GM19463 (cell line): ENCODE measurements around the gene MAP1LC3B.

Source experiments
- ATAC-seq: cut with Tn5 transposase; IDR thresholded peaks from one replicate; pipeline ENCODE4 v1.9.1; 2021; ENCODE audit warnings: mild to moderate bottlenecking, moderate library complexity; ENCODE audit not compliant: unreplicated experiment

MAP1LC3B gene

GRCh38 chr16:87391950-87392820 is at the start of gene MAP1LC3B:
Gene MAP1LC3B (plus strand): TSS chr16:87392336. CDS start chr16:87392428, 92 bp downstream.
- ATAC-seq = peak; percentile 58

DNA sequence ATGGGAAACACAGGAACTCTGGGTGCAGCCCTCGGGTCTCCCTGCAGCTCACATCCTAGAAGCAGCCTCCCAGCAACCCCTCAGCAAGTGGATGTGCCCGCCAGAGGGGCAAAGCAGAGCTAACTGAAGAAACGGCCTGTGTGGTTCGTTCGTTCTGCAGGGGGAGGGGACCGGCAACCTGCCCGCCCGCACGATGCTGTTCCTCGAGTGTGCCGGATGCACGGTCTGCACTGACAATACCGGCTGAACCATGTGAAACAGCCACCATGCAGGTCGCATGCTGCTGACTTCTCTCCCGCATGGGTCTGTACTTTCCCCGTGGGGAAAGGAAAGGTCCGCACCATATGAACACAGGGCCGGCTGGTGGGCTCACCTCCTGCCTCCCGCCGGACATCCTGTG is 49.6 kb upstream of the MAP1LC3B start:
- ATAC-seq = no peak

- no peak for ATAC-seq
These were observed 49.0 kb upstream of the MAP1LC3B start for GRCh38 chr16:87342978-87343752.

DNA sequence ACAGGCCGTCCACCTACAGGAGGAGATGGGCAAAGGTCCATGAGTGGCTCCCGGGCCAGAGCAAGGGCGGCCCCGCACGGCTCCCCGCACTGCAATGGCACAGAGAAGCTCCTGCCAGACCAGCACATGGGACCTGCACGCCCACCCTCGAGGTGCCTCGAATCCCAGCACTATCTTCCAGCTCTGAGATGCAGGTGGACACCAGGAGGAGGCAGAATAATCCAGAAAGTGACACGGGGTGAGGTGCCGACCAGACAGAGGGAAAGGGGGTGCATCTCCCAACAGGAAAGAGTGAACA is 48.4 kb upstream of the MAP1LC3B start:
- no peak for ATAC-seq

GRCh38 chr16:87344165-87344930 is 47.8 kb upstream of the MAP1LC3B start:
- no peak for ATAC-seq

- ATAC-seq = no peak
These were observed 47.1 kb upstream of the MAP1LC3B start for GRCh38 chr16:87344931-87345631.

DNA sequence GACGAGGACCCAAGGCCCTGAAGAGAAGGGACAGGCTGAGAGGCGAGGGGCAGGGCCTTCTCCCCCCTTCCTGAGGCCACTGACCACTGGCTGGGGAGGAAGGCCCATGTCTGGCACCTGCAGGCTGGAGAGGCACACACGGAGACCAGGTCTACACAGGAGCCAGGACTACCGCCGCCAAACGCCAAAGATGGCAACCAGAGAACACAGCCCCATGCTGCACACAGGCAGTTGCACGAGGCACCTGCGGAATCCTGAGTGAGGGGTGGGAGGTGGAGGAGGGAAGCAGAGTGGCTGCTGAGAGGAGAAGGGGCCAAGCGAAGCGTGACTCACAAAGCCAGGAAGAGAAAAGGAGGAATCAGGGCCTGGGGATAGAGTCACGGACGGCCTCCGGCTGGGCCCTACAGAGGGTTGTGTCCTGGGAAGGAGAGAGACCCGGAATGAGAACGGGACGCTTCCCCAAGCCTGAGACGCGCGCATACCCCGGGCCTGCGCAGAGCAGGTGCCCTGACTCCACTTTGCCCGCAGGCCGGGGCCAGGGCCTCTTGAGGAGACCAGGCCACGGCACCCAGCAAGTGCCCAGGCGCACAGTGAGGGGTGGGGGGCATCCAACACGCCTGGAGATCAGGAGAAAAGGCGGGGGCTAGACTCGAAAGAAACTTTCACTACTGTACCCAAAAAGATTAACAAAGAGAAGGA is 46.3 kb upstream of the MAP1LC3B start:
- no peak for ATAC-seq

DNA sequence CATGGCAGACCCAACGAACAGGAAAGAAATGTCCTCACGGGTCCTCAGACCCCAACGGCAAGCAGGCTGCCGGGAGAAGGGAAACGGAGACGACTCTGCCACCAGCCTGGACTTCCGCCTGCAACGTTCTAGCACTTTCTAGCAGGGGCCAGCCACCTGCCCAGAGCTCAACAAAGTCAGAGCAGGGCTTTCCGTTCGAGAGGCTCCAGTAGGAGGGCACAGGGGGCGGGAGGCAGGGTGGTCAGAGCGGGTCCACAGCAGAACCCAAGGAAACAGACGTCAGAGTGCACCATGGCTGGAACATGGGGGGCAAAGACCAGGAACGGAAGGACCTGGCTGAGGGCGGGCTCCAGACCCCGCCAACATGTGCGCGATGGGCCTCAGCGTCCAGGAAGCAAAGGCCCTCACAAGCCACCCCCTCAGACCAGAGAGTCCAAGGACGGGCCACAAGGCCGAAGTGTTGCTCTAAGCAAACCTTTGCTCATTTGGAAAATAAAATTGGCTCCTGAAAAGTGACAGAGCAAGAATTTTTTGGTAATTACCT is 45.5 kb upstream of the MAP1LC3B start:
- no peak for ATAC-seq

GRCh38 chr16:87347932-87348615 is 44.1 kb upstream of the MAP1LC3B start:
- ATAC-seq = no peak

- ATAC-seq = no peak
These were observed 43.4 kb upstream of the MAP1LC3B start for GRCh38 chr16:87348616-87349157.

DNA sequence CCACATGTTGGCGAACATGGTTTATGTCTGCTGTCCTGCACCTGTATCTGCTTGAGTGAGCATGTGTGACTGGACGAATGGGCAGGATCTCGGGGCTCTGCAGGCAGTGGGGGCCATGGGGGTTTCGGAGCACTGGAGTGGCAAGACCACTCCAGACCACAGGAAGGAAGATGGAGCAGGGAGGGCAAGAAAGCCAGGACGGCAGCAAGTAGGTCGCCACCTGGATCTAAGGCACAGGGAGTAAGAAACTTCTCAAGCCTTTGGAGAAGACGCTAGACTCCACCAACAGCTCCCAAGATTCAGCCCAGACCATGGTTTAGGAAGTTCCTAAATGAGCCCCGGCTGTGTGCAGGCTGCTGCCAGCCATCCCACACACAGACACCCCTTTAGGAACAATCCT is 42.1 kb upstream of the MAP1LC3B start:
- ATAC-seq = no peak

GRCh38 chr16:87350681-87351319 is 41.3 kb upstream of the MAP1LC3B start:
- ATAC-seq = no peak

DNA sequence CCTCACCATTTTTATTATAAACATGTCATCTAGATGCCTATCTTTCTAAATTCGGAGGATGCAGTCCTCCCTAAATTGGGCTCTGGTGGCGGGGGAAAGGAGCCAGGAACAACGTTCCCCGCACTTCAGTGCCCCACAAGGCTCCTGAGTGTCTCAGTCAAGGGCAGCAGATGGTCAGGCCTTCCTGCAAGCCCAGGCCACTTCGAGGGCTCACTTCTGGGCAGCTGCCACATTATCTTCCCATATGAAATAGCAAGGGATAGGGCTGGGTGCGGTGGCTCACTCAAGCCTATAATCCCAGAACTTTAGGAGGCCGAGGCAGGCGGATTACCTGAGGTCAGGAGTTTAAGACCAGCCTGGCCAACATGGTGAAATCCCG is 40.8 kb upstream of the MAP1LC3B start:
- no peak for ATAC-seq

GRCh38 chr16:87352818-87353217 is 39.3 kb upstream of the MAP1LC3B start:
- no peak for ATAC-seq

DNA sequence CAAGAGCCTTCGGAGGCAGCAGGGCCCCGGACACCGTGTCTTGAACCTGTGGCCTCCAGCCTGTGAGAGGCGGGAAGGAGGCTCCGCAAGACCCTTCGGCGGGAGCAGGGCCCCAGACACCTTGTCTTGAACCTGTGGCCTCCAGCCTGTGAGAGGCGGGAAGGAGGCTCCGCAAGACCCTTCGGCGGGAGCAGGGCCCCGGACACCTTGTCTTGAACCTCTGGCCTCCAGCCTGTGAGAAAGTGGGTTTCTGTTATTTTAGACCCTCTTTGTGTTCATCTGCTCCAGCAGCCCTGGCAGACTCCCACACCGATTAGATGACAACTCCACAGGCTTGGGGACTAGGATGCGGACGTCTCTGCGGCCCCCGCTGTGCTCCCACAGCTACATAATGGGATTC is 38.5 kb upstream of the MAP1LC3B start:
- ATAC-seq = no peak

DNA sequence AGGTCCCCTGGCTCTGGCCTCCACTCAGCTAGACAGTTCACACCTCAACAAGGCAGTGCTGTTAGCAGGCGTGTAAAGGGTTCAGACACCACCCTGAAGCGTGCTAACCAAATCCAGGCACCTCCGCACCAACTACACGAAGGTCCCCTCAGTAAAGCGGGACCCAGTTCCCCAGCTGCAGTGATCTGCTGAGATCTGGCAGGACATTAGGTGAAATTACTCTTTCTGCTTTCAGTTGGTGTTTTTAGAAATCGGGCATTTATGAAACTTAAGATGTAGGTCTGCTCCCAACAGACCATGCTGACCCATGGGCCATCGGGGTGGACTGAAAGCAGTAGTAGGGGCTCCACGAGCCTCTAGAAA is 35.7 kb upstream of the MAP1LC3B start:
- ATAC-seq = no peak

- no peak for ATAC-seq
These were observed 33.9 kb upstream of the MAP1LC3B start for GRCh38 chr16:87358250-87358649.

DNA sequence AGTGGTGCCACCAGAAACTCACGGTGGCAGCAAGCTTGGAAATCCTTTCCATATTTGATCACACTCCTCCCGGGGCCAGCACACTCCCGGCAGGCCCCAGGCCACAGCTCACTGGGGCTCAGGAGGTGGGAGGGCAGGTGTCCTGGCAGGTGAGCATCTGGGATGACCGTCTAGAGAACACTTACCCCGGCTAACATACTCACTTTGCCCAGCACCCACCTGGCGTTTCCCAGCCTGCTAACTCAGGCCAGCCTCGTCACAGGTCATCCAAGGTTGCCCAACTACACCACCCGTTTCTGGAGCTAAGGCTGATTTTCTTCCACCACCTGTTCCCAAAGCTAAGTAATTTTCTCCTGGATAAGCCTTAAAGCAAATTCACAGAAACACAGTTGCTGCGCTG is 33.4 kb upstream of the MAP1LC3B start:
- no peak for ATAC-seq

DNA sequence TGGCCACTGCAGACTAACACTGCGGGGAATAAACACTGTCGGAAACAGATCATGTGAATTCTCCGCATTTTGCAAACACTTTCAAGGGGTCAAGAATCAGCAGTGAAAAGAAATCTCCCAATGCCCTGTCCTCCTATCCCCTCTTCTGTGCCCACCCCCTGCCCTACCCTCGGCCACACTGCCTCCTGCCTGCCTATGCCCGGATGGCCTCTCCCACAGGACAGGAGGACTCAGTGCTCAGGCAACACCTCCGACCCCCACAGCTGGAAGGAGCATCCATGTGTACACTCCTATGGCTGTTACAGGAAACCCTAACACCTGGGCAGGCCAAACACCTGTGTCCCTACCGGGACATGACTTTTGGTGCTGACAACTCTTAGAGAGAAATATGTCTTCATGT is 33.0 kb upstream of the MAP1LC3B start:
- ATAC-seq = no peak
